ENCODE measurements around the gene GABBR2.

GRCh38 chr9:98430535-98431292, 278.0 kb downstream of the GABBR2 start:
- TF ChIP-seq, protein P1, sequence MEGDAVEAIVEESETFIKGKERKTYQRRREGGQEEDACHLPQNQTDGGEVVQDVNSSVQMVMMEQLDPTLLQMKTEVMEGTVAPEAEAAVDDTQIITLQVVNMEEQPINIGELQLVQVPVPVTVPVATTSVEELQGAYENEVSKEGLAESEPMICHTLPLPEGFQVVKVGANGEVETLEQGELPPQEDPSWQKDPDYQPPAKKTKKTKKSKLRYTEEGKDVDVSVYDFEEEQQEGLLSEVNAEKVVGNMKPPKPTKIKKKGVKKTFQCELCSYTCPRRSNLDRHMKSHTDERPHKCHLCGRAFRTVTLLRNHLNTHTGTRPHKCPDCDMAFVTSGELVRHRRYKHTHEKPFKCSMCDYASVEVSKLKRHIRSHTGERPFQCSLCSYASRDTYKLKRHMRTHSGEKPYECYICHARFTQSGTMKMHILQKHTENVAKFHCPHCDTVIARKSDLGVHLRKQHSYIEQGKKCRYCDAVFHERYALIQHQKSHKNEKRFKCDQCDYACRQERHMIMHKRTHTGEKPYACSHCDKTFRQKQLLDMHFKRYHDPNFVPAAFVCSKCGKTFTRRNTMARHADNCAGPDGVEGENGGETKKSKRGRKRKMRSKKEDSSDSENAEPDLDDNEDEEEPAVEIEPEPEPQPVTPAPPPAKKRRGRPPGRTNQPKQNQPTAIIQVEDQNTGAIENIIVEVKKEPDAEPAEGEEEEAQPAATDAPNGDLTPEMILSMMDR (IDR thresholded peaks at IDR 0.05; ENCODE audit: low read depth, low read length) = no peak
- TF ChIP-seq EZH2phosphoT487 (IDR thresholded peaks at IDR 0.05; ENCODE audit: low read depth) = no peak

Measured in OCI-LY3 (cell line).